WI38 (cell line): ENCODE data around the gene DIP2B.

Source experiments
- H3K4me3 ChIP-seq: 2 replicates; pipeline ENCODE4 v1.5.1; 2011; ENCODE audit warnings: low read depth, mild to moderate bottlenecking, control low read depth, low read length
- CTCF ChIP-seq: IDR thresholded peaks from 2 replicates; pipeline ENCODE4 v1.5.1; 2012; ENCODE audit warnings: low read depth, mild to moderate bottlenecking, control low read depth, low read length

Gene DIP2B

DNA sequence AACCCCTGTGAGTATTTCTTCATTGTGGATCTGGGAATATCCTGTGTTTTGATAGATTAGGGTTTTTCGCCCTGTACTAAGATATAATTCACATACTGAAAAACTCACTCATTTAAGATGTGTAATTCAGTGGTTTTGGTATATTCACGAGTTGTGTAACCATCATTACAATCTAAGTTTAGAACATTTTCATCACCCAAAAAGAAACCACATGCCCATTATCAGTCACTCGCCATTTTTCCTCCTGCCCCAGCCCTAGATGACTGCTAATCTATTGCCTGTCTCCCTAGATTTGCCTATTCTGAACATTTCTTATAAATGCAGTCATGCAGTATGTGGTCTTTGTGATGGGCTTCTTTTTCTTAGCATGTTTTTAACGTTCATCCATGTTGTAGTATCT is 191.2 kb downstream of the DIP2B start:
- H3K4me3 ChIP-seq, result no peak overlapping the region
- no peak for TF ChIP-seq CTCF

- no peak overlapping the region for H3K4me3 ChIP-seq
- no peak for TF ChIP-seq CTCF
These were observed 192.1 kb downstream of the DIP2B start for GRCh38 chr12:50696931-50697330.

DNA sequence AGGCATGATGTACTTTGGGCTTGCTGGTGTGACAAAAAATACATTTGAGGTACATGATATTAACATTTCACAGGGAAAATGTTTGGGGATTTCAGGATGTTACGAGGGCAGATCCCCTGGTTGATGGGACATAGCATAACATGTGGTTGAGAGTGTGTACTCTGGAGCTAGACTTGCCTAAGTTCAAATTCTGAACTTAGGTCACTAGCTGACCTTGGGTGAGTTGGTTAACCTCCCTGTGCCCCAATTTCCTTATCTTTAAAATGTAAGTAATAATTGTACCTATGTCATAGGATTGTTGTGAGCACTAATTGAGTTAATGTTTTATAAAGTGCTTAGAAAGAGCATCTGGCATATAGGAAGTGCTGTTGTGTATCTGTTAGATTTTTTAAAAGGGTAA is 194.4 kb downstream of the DIP2B start:
- TF ChIP-seq CTCF, result no peak
- H3K4me3 ChIP-seq, result no peak overlapping the region

- H3K4me3 ChIP-seq, result no peak overlapping the region
- no peak for TF ChIP-seq CTCF
These were observed 195.2 kb downstream of the DIP2B start for GRCh38 chr12:50699940-50700339.

GRCh38 chr12:50706606-50707005 is 201.8 kb downstream of the DIP2B start:
- no peak for TF ChIP-seq CTCF
- H3K4me3 ChIP-seq, result no peak overlapping the region

DNA sequence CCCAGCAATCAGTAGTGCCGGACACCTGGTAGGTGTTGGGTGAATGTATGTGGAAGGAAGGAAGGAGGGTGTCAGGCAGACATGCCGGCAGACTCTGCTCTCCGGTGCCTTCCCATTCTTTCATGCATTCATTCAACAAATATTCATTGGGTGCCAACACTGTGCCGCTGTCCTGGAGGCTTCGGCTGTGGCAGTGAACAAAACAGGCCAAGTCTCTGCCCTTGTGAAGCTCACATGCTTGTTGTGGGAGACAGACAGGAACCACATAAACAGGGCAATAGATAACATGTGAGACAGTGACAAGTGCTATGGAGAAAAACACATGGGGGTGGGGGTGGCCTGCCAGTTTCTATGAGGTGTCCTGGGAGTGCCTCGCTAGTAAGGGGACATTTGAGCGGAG is 202.6 kb downstream of the DIP2B start:
- H3K4me3 ChIP-seq, result no peak overlapping the region
- TF ChIP-seq CTCF, result no peak

DNA sequence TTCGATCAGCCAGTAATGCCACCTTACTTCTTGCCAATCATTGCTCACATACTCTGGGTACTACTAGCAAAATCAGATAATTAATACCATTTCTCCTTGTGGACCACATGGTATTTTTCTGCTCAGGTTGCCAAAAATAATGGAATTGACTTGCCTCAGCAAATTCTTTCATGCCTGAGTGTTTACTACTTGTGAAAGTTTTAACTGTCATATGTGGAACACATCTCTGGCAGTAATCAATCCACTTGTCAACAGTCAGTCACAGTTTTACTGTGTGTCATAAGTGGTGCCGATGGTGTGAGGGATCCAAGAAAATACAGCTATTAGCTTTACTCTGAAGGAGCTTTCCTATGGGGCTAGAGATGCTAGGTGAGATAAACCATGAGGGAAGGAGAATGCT is 203.8 kb downstream of the DIP2B start:
- no peak for TF ChIP-seq CTCF
- no peak overlapping the region for H3K4me3 ChIP-seq

- H3K4me3 ChIP-seq, result no peak overlapping the region
These were observed 206.3 kb downstream of the DIP2B start for GRCh38 chr12:50711121-50711520.

More at GRCh38 chr12:50711121-50711520, 206.3 kb downstream of the DIP2B start:
- no peak for TF ChIP-seq CTCF
